ENCODE measurements around the gene IZUMO1. TPM values are rescaled to one million over a fixed set of nuclear protein-coding genes. Genes with fewer than 3 reads are reported as not detected.

IZUMO1 gene
- total and polyA plus RNA-seq, 2 of the 8 experiments (the other 6 are each of a cell fraction or from before 2014, with no cell fraction given), result 0.33 to 1.8 TPM

DNA sequence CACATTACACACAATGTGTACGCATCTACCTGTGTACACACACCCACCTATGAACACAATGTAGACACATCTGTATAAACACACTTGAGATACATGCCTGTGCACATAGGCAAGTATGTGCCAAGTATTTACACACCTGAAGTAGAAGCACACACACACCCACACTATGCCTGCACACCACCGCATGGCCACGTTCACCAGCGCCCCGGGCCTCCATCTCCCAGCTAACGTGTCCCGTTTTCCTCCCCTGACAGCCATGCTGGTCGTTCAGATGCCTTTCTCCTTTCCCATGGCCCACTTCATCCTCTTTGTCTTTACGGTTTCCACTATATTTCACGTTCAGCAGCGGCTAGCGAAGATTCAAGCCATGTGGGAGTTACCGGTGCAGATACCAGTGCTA, 44.0 kb downstream of the IZUMO1 start:
- H2BK12ac ChIP-seq (ENCODE audit: low read depth, low read length), result no peak overlapping the region
- H3K14ac ChIP-seq (ENCODE audit: insufficient read length), result no peak overlapping the region
- H3K79me2 ChIP-seq (ENCODE audit: control insufficient read depth in 1 of 2, insufficient read depth in 2 of 2, low read length in 2 of 2), result no peaks in the 10 kb centered on the region
- no peak overlapping the region for H3K27ac ChIP-seq (ENCODE audit: low read depth, low read length)
- H3K36me3 ChIP-seq (ENCODE audit: control insufficient read depth in 2 of 4, insufficient read depth in 4 of 4, low read length in 3 of 4), result peaks cover 0 to 8% (median 3%) of the 10 kb centered on the region in 4 experiments; a peak in 4 of 8 replicates
- no peak overlapping the region for H4K8ac ChIP-seq (ENCODE audit: extremely low read depth, insufficient read depth, low read length)
- peaks cover 0 to 2% of the 10 kb centered on the region in 2 experiments for H4K20me1 ChIP-seq (replicated peaks in 1 of 2; ENCODE audit: control insufficient read depth in 1 of 2, insufficient read depth in 2 of 2, low read length in 2 of 2)
- no peak overlapping the region for H2AK5ac ChIP-seq (ENCODE audit: low read depth, low read length)
- peaks cover 0 to 4% of the 10 kb centered on the region in 2 experiments; a peak in 1 of 4 replicates for H3K9me3 ChIP-seq (ENCODE audit: insufficient read depth in 2 of 2, low read depth in 1 of 2, low read length in 1 of 2)
- DNase-seq (ENCODE audit: low read depth in 1 of 2, low spot score in 2 of 2), result no peak
- H2BK120ac ChIP-seq (replicated peaks; ENCODE audit: low read depth, low read length), result no peak overlapping the region
- no peak overlapping the region for H4K91ac ChIP-seq (replicated peaks; ENCODE audit: insufficient read length, low read length)
- no peak overlapping the region for H3K4ac ChIP-seq (replicated peaks; ENCODE audit: insufficient read length, low read depth, low read length)
- no peak overlapping the region for H3K4me3 ChIP-seq (ENCODE audit: extremely low read depth in 1 of 4, insufficient read depth in 2 of 4, low read depth in 3 of 4, low read length in 4 of 4)
- H3K9ac ChIP-seq (replicated peaks in 1 of 4; ENCODE audit: extremely low read depth in 1 of 4, low read depth in 3 of 4, low read length in 3 of 4), result no peak overlapping the region
- TF ChIP-seq RBBP5 (IDR thresholded peaks at IDR 0.05; ENCODE audit: borderline replicate concordance, low read depth, low read length) (no peak), SIX5 (IDR thresholded peaks at IDR 0.05; ENCODE audit: low read depth, low read length) (no peak), POLR2AphosphoS5 (IDR thresholded peaks at IDR 0.05; ENCODE audit: low read depth, low read length) (no peak), TAF1 (IDR thresholded peaks at IDR 0.05; ENCODE audit: low read depth, low read length) (no peak), CBX8 (IDR thresholded peaks at IDR 0.05; ENCODE audit: borderline replicate concordance, low read depth, low read length) (no peak), NANOG (IDR thresholded peaks at IDR 0.05; ENCODE audit: insufficient read depth, low read depth, low read length, poor library complexity, severe bottlenecking) (no peak), CTBP2 (IDR thresholded peaks at IDR 0.05; ENCODE audit: borderline replicate concordance, insufficient read depth, insufficient read length, low read length) (no peak), ZNF274 (IDR thresholded peaks at IDR 0.05; ENCODE audit: borderline replicate concordance, extremely low read depth, low read length) (no peak)
- TF ChIP-seq, protein P1, sequence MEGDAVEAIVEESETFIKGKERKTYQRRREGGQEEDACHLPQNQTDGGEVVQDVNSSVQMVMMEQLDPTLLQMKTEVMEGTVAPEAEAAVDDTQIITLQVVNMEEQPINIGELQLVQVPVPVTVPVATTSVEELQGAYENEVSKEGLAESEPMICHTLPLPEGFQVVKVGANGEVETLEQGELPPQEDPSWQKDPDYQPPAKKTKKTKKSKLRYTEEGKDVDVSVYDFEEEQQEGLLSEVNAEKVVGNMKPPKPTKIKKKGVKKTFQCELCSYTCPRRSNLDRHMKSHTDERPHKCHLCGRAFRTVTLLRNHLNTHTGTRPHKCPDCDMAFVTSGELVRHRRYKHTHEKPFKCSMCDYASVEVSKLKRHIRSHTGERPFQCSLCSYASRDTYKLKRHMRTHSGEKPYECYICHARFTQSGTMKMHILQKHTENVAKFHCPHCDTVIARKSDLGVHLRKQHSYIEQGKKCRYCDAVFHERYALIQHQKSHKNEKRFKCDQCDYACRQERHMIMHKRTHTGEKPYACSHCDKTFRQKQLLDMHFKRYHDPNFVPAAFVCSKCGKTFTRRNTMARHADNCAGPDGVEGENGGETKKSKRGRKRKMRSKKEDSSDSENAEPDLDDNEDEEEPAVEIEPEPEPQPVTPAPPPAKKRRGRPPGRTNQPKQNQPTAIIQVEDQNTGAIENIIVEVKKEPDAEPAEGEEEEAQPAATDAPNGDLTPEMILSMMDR (IDR thresholded peaks at IDR 0.05; ENCODE audit: control extremely low read depth in 1 of 3, insufficient read depth in 1 of 3, low read depth in 1 of 3, low read length in 3 of 3), result no peak
- TF ChIP-seq, protein P2, sequence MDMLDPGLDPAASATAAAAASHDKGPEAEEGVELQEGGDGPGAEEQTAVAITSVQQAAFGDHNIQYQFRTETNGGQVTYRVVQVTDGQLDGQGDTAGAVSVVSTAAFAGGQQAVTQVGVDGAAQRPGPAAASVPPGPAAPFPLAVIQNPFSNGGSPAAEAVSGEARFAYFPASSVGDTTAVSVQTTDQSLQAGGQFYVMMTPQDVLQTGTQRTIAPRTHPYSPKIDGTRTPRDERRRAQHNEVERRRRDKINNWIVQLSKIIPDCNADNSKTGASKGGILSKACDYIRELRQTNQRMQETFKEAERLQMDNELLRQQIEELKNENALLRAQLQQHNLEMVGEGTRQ (IDR thresholded peaks at IDR 0.05; ENCODE audit: low read length), result no peak
- 0 out of 2 replicates have a peak, but pooled peaks cover 2% of the 10 kb centered on the region for H3K23me2 ChIP-seq (ENCODE audit: low read depth, low read length)
- WGBS, 2 experiments (ENCODE audit: extremely low coverage in 1 of 2, insufficient coverage in 1 of 2, insufficient read length in 1 of 2, insufficient replicate concordance in 2 of 2, low coverage in 1 of 2, low lambda C conversion rate in 2 of 2, missing lambda C conversion rate in 1 of 2), result 94% methylated on average over 13 of the region's 13 CpGs; no CpG with 5 or more reads in 1 of the 2 experiments
- H2BK15ac ChIP-seq (ENCODE audit: low read length), result no peak overlapping the region
- ChIA-PET POLR2A (ENCODE audit: partially characterized antibody) (interaction anchor here (4.2 kb wide), 1 partner anchor 9 kb away, joined by 26 read pairs; no protein-coding TSS in a partner anchor), CTCF (ENCODE audit: partially characterized antibody) (interaction anchor here (1.8 to 9.4 kb wide), 2 partner anchors 9 to 28 kb away, joined by 15 to 42 read pairs; no protein-coding TSS in a partner anchor)
- no peaks in the 10 kb centered on the region for H3K4me1 ChIP-seq (replicated peaks in 1 of 4; ENCODE audit: control insufficient read depth in 3 of 4, insufficient read depth in 4 of 4, low read length in 3 of 4)
- H2BK20ac ChIP-seq (ENCODE audit: low read length), result no peak overlapping the region
- H4K5ac ChIP-seq (ENCODE audit: insufficient read length, low read depth, low read length), result no peak overlapping the region
- H3K79me1 ChIP-seq (ENCODE audit: low read depth, low read length), result no peaks in the 10 kb centered on the region; the same call in 1 of the 2 replicates
- FAIRE-seq, result no peak
- no peak overlapping the region for H3K18ac ChIP-seq (ENCODE audit: extremely low read depth, low read length)
- H2AFZ ChIP-seq (ENCODE audit: low read length), result no peak overlapping the region
- H3K56ac ChIP-seq (replicated peaks; ENCODE audit: insufficient read length, low read depth, low read length), result no peak overlapping the region
- no peak overlapping the region for H2BK5ac ChIP-seq (ENCODE audit: low read depth, low read length)
- no peaks in the 10 kb centered on the region for H3K27me3 ChIP-seq (replicated peaks in 1 of 4; ENCODE audit: control insufficient read depth in 3 of 4, extremely low read depth in 1 of 4, insufficient read depth in 3 of 4, low read length in 3 of 4)
- H3K23ac ChIP-seq (ENCODE audit: insufficient read length), result no peak overlapping the region
- H3K4me2 ChIP-seq (ENCODE audit: insufficient read depth in 1 of 2, low read depth in 2 of 2, low read length in 2 of 2), result no peak overlapping the region
